ENCODE measurements around the gene CAMK2A.

GRCh38 chr5:150289551-150290390 lies at the start of gene CAMK2A:
- TF ChIP-seq CTCF (IDR thresholded peaks at IDR 0.05; ENCODE audit: poor library complexity) (no peak), EZH2phosphoT487 (IDR thresholded peaks at IDR 0.05; ENCODE audit: low read depth, severe bottlenecking, unreplicated experiment) (no peak)
